Measurements from ENCODE around the gene SYNPR.

DNA sequence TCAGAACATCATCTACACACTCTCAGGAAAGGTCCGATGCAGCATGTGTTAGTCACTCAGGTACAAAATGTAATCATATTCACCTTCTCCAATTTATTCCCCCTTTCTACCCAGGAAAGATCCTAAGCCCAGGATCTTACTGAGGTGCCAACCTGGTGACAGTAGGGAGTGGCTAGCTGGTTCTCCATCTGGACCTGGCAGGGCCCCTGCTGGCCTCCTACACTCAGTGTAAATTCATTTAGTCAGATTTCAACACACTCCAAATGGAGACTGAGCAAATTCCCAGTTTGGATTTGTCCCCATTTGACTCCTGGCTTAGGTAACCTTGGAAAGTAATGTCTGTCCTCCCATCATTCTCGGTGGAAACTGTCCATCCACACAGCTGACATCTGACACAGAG is 47.3 kb downstream of the SYNPR start:
- TF ChIP-seq MYC (IDR thresholded peaks at IDR 0.05; ENCODE audit: low read depth, low read length), result no peak
- TF ChIP-seq, protein P1, sequence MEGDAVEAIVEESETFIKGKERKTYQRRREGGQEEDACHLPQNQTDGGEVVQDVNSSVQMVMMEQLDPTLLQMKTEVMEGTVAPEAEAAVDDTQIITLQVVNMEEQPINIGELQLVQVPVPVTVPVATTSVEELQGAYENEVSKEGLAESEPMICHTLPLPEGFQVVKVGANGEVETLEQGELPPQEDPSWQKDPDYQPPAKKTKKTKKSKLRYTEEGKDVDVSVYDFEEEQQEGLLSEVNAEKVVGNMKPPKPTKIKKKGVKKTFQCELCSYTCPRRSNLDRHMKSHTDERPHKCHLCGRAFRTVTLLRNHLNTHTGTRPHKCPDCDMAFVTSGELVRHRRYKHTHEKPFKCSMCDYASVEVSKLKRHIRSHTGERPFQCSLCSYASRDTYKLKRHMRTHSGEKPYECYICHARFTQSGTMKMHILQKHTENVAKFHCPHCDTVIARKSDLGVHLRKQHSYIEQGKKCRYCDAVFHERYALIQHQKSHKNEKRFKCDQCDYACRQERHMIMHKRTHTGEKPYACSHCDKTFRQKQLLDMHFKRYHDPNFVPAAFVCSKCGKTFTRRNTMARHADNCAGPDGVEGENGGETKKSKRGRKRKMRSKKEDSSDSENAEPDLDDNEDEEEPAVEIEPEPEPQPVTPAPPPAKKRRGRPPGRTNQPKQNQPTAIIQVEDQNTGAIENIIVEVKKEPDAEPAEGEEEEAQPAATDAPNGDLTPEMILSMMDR (IDR thresholded peaks at IDR 0.05; ENCODE audit: low read depth, low read length), result no peak
- TF ChIP-seq POLR2A (IDR thresholded peaks at IDR 0.05; ENCODE audit: extremely low read depth, insufficient read length), result no peak

Data from NB4 (cell line).